Cardiac muscle cell (in vitro differentiated cells and primary cell): ENCODE measurements around the gene NSG2. TPM values are rescaled to one million over a fixed set of nuclear protein-coding genes. Genes with fewer than 3 reads are reported as not detected.

ENCODE experiments used
- DNase-seq, 2 donors: peaks; one replicate each; pipeline versions ENCODE4 v3.0.0 to v3.0.0-alpha.2; 2010 to 2017; ENCODE audit warnings: low read depth in 1 of 2, low spot score in 1 of 2
- H3K27ac ChIP-seq: fragments of 200-600 bp; sonication (generic); 2 replicates; pipeline ENCODE4 v1.5.1; 2016
- H3K27me3 ChIP-seq: fragments of 200-600 bp; sonication (generic); 2 replicates; pipeline ENCODE4 v1.6.0; 2016; ENCODE audit warnings: control low read depth
- H3K36me3 ChIP-seq: fragments of 200-600 bp; sonication (generic); 2 replicates; pipeline ENCODE4 v1.5.1; 2016; ENCODE audit warnings: control low read depth
- H3K4me1 ChIP-seq: fragments of 200-600 bp; sonication (generic); 2 replicates; pipeline ENCODE4 v1.8.1; 2017; ENCODE audit warnings: low read depth, mild to moderate bottlenecking, mixed run types
- H3K4me3 ChIP-seq: fragments of 200-600 bp; sonication (generic); 2 replicates; pipeline ENCODE4 v1.5.1; 2016; ENCODE audit warnings: mild to moderate bottlenecking
- H3K9me3 ChIP-seq: fragments of 200-600 bp; sonication (generic); 2 replicates; pipeline ENCODE4 v1.5.1; 2017; ENCODE audit warnings: low read depth, mild to moderate bottlenecking, control low read depth
- CTCF ChIP-seq: IDR thresholded peaks from 2 replicates; pipeline ENCODE4 v1.5.1; 2012; ENCODE audit warnings: low read depth, mild to moderate bottlenecking, low read length
- polyA plus RNA-seq: library from polyadenylated mRNA; unstranded; fragments of >200 nt; fragmentation: Nextera tagmentation; extraction: Ambion mirVana; gene quantifications from 2 replicates; pipeline ENCODE4 v1.2.1, GENCODE V29; 2016
- total RNA-seq: library from RNA; depleted of rRNA; stranded (reverse); fragments of >200 nt; gene quantifications from 2 replicates; pipeline ENCODE4 v1.2.3, GENCODE V29; 2016

NSG2 gene
- total and polyA plus RNA-seq, 2 experiments from 2014 or later: 0.24 to 0.57 TPM

- DNase-seq: no peak
- H3K4me3 ChIP-seq: no peak overlapping the region
- no peaks in the 10 kb centered on the region for H3K27me3 ChIP-seq
These were observed 47.6 kb downstream of the NSG2 start for GRCh38 chr5:174093123-174093522.

GRCh38 chr5:174094857-174095606, 49.5 kb downstream of the NSG2 start:
- H3K36me3 ChIP-seq: no peaks in the 10 kb centered on the region
- no peak for TF ChIP-seq CTCF
- no peak overlapping the region for H3K4me3 ChIP-seq
- H3K27ac ChIP-seq: no peak overlapping the region
- no peak for DNase-seq
- H3K4me1 ChIP-seq: no peaks in the 10 kb centered on the region
- no peaks in the 10 kb centered on the region for H3K27me3 ChIP-seq
- H3K9me3 ChIP-seq: no peaks in the 10 kb centered on the region

More at GRCh38 chr5:174093123-174093522, 47.6 kb downstream of the NSG2 start:
- Histone ChIP-seq H3K36me3 (no peaks in the 10 kb centered on the region), H3K27ac (no peak overlapping the region), H3K4me1 (no peaks in the 10 kb centered on the region), H3K9me3 (no peaks in the 10 kb centered on the region)
- no peak for TF ChIP-seq CTCF

GRCh38 chr5:174096619-174097018, 51.1 kb downstream of the NSG2 start:
- DNase-seq: no peak
- H3K9me3 ChIP-seq: no peaks in the 10 kb centered on the region
- no peak for TF ChIP-seq CTCF
- H3K27ac ChIP-seq: no peak overlapping the region
- H3K4me3 ChIP-seq: no peak overlapping the region
- H3K36me3 ChIP-seq: no peaks in the 10 kb centered on the region
- H3K4me1 ChIP-seq: no peaks in the 10 kb centered on the region
- no peaks in the 10 kb centered on the region for H3K27me3 ChIP-seq

GRCh38 chr5:174097486-174098185, 52.1 kb downstream of the NSG2 start:
- no peak for TF ChIP-seq CTCF
- Histone ChIP-seq H3K4me1 (no peaks in the 10 kb centered on the region), H3K36me3 (no peaks in the 10 kb centered on the region), H3K27ac (no peak overlapping the region), H3K27me3 (no peaks in the 10 kb centered on the region), H3K9me3 (no peaks in the 10 kb centered on the region), H3K4me3 (no peak overlapping the region)
- DNase-seq: no peak

- Histone ChIP-seq H3K27me3 (no peaks in the 10 kb centered on the region), H3K36me3 (no peaks in the 10 kb centered on the region), H3K4me1 (no peaks in the 10 kb centered on the region), H3K27ac (no peak overlapping the region), H3K4me3 (no peak overlapping the region), H3K9me3 (no peaks in the 10 kb centered on the region)
- TF ChIP-seq CTCF: no peak
- DNase-seq: no peak
These were observed 53.2 kb downstream of the NSG2 start for GRCh38 chr5:174098694-174099093.
